Mucosa of descending colon (tissue), 3 donors: Measurements from ENCODE around the gene HS6ST1. TPM values are rescaled to one million over a fixed set of nuclear protein-coding genes. Genes with fewer than 3 reads are reported as not detected.
A peak's percentile ranks its signal among the peaks of the same experiment; 100 is the strongest.
"Not testable (repeated sequence)": the region's sequence is repeated elsewhere in the genome, so short reads cannot be mapped to it uniquely, and the experiment has no call there.

Experiments
- ATAC-seq: fragments of 200-7000 bp; cut with Tn5 transposase; one replicate; pipeline ENCODE4 v1.9.1; 2020; ENCODE audit warnings: mild to moderate bottlenecking, moderate library complexity
- DNase-seq, 3 donors: peaks; one replicate each; pipeline ENCODE4 v3.0.0-alpha.2; 2020
- H3K36me3 ChIP-seq: fragments of 200-600 bp; one replicate; pipeline ENCODE4 v1.8.0; 2021; ENCODE audit warnings: low read depth, mild to moderate bottlenecking
- H3K4me1 ChIP-seq: fragments of 200-600 bp; one replicate; pipeline ENCODE4 v1.8.0; 2021; ENCODE audit warnings: low read depth, mild to moderate bottlenecking
- H3K4me3 ChIP-seq: fragments of 200-600 bp; one replicate; pipeline ENCODE4 v1.8.0; 2021; ENCODE audit warnings: mild to moderate bottlenecking
- H3K9me3 ChIP-seq: fragments of 200-600 bp; one replicate; pipeline ENCODE4 v1.8.0; 2021; ENCODE audit warnings: mild to moderate bottlenecking
- CTCF ChIP-seq: fragments of 200-600 bp; IDR thresholded peaks from one replicate; pipeline ENCODE4 v1.8.0; 2022; ENCODE audit warnings: antibody characterized with exemption, mild to moderate bottlenecking
- intact Hi-C, 2 donors: fragments of 100-400 bp; cut with DNase I in 1 of 2; cut with micrococcal nuclease in 1 of 2; formaldehyde crosslinking; loops; one replicate each; pipeline versions ENCODE4 v1.11.0 to v1.11.1; 2022; cut with DNase I, micrococcal nuclease
- total RNA-seq, 3 donors: library from RNA; stranded (reverse); fragmentation: NEBNext Ultra II Directional in 2 of 3; extraction: Animal tissue kit (Norgen Biotek cat#: 25700) in 2 of 3; gene quantifications; one replicate each; pipeline versions ENCODE4 v1.2.1 to v1.2.4, GENCODE V29; 2021 to 2023
- donor health status: DM: no; HTN: no; CAD: no; lungs with moderate emphysema.
- donor health status: DM: no; HTN: no; CAD: no.
- donor health status: DM: no; HTN: yes; CAD: no.

HS6ST1 gene
- total RNA-seq, 3 donors from 2014 or later = 30.8 to 39.6 (median 32.2) TPM

GRCh38 chr2:128320192-128320905, 1.7 kb upstream of the HS6ST1 start:
- H3K36me3 ChIP-seq = no peaks in the 10 kb centered on the region
- no peak for ATAC-seq
- H3K9me3 ChIP-seq = no peaks in the 10 kb centered on the region
- H3K4me3 ChIP-seq = no peak overlapping the region
- TF ChIP-seq CTCF = no peak
- peaks cover 14% of the 10 kb centered on the region for H3K4me1 ChIP-seq
- intact Hi-C loops = no loop called here
- DNase-seq = peak in 1 of 3 donors; percentile 27

- intact Hi-C loops = no loop called here
- Histone ChIP-seq H3K4me3 (no peak overlapping the region), H3K4me1 (peaks cover 15% of the 10 kb centered on the region), H3K36me3 (no peaks in the 10 kb centered on the region), H3K9me3 (no peaks in the 10 kb centered on the region)
- ATAC-seq = no peak
- peak in 1 of 3 donors; percentile 57 for DNase-seq
- no peak for TF ChIP-seq CTCF
Observed at GRCh38 chr2:128319631-128320191, 1.0 kb upstream of the HS6ST1 start.

- ATAC-seq = peak; percentile 1
- intact Hi-C loops, DNase-seq, H3K4me3 ChIP-seq, H3K9me3 ChIP-seq, H3K36me3 ChIP-seq: not testable (repeated sequence)
- H3K4me1 ChIP-seq = peaks cover 15% of the 10 kb centered on the region
Observed at GRCh38 chr2:128318245-128318644, 423 bp downstream of the HS6ST1 start.

GRCh38 chr2:128317899-128318225, 806 bp downstream of the HS6ST1 start:
- H3K36me3 ChIP-seq, DNase-seq, intact Hi-C loops, H3K9me3 ChIP-seq: not testable (repeated sequence)
- peak; percentile 3 for ATAC-seq
- Histone ChIP-seq H3K4me3 (peak overlapping the region; percentile 51), H3K4me1 (peaks cover 15% of the 10 kb centered on the region)

GRCh38 chr2:128317181-128317898, 1.3 kb downstream of the HS6ST1 start:
- H3K9me3 ChIP-seq = no peaks in the 10 kb centered on the region
- H3K4me1 ChIP-seq = peaks cover 15% of the 10 kb centered on the region
- ATAC-seq (peak; percentile 19), DNase-seq (peak in 1 of 3 donors; percentile 57)
- intact Hi-C loops = no loop called here
- H3K4me3 ChIP-seq = peak overlapping the region; percentile 51
- H3K36me3 ChIP-seq = no peaks in the 10 kb centered on the region
- no peak for TF ChIP-seq CTCF

- no peaks in the 10 kb centered on the region for H3K9me3 ChIP-seq
- H3K4me3 ChIP-seq = peak overlapping the region; percentile 51
- peaks cover 15% of the 10 kb centered on the region for H3K4me1 ChIP-seq
- TF ChIP-seq CTCF = no peak
- DNase-seq = no peak
- intact Hi-C loops = no loop called here
- no peak for ATAC-seq
- no peaks in the 10 kb centered on the region for H3K36me3 ChIP-seq
Observed at GRCh38 chr2:128316777-128317180, 1.9 kb downstream of the HS6ST1 start.
